ENCODE results near the gene GLI3. TPM values are rescaled to one million over a fixed set of nuclear protein-coding genes. Genes with fewer than 3 reads are reported as not detected.

GLI3 gene
- total and polyA plus RNA-seq, 9 donors = 7.6 to 25.2 (median 15.6) TPM

DNA sequence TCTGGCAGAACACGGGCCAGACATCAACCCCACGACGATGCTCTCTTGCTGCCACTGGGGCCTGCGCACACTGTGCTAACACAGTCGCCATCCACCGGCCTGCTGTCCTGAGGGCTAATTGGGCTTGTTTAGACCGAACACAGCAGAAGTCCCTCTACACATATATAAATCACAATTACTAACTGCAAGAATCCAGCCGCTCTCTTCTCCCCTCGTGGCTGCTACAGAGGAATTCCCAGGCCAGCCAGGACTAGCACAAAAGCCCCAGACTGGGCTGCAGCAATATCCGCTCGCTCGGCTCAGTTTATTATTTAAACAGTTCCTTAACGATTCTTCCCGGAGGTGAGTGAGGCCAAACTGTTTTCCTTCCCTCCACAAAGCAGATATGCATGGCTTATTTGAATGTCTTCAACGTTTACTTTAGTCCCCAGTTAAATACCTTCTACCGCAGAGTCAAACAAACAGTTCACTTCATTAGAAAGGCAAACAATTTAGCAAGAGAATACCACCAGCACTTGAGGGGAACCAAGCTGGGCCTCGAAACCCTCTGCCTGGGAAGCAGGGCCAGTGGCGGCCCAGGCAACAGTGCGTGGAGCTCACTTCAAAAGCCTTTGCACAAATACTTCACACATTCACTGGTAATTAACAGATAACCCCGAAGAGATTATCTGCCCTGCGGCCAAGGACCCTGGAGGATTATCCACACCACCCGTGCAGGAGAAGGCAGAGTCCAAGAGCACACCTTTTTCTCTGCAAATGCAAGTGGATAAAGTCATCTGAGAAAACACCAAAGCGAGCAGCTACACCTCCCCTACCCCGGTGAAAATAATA is 145.3 kb downstream of the GLI3 start:
- Histone ChIP-seq H3K9me3 (replicated peaks; ENCODE audit: control insufficient read depth, low read depth, low read length) (no peaks in the 10 kb centered on the region), H3K36me3 (ENCODE audit: control insufficient read depth, insufficient read depth, low read length) (peaks cover 3% of the 10 kb centered on the region), H3K27me3 (ENCODE audit: control insufficient read depth, insufficient read depth, low read length) (no peaks in the 10 kb centered on the region), H3K4me1 (ENCODE audit: control insufficient read depth, insufficient read depth, low read length) (peaks cover 29% of the 10 kb centered on the region), H3K27ac (ENCODE audit: low read length) (peak overlapping the region; percentile 39), H3K4me3 (ENCODE audit: low read length) (no peak overlapping the region)
- DNase-seq = peak; percentile 78
- WGBS (ENCODE audit: insufficient coverage) = 28% methylated on average over 20 of the region's 24 CpGs

GRCh38 chr7:42090806-42091205 is 146.2 kb downstream of the GLI3 start:
- no peak overlapping the region for H3K4me3 ChIP-seq (ENCODE audit: low read length)
- H3K36me3 ChIP-seq (ENCODE audit: control insufficient read depth, insufficient read depth, low read length) = peaks cover 3% of the 10 kb centered on the region
- H3K27ac ChIP-seq (ENCODE audit: low read length) = no peak overlapping the region
- H3K4me1 ChIP-seq (ENCODE audit: control insufficient read depth, insufficient read depth, low read length) = peaks cover 21% of the 10 kb centered on the region
- WGBS (ENCODE audit: insufficient coverage) = 72% methylated on average over 5 of the region's 5 CpGs
- H3K27me3 ChIP-seq (ENCODE audit: control insufficient read depth, insufficient read depth, low read length) = no peaks in the 10 kb centered on the region
- DNase-seq = no peak
- H3K9me3 ChIP-seq (replicated peaks; ENCODE audit: control insufficient read depth, low read depth, low read length) = no peaks in the 10 kb centered on the region

- H3K4me3 ChIP-seq (ENCODE audit: low read length) = no peak overlapping the region
- H3K36me3 ChIP-seq (ENCODE audit: control insufficient read depth, insufficient read depth, low read length) = peaks cover 2% of the 10 kb centered on the region
- no CpG with 5 or more reads among the region's 2 CpGs for WGBS (ENCODE audit: insufficient coverage)
- H3K27ac ChIP-seq (ENCODE audit: low read length) = no peak overlapping the region
- DNase-seq = no peak
- peaks cover 17% of the 10 kb centered on the region for H3K4me1 ChIP-seq (ENCODE audit: control insufficient read depth, insufficient read depth, low read length)
- no peaks in the 10 kb centered on the region for H3K27me3 ChIP-seq (ENCODE audit: control insufficient read depth, insufficient read depth, low read length)
- H3K9me3 ChIP-seq (replicated peaks; ENCODE audit: control insufficient read depth, low read depth, low read length) = no peaks in the 10 kb centered on the region
These were observed 147.0 kb downstream of the GLI3 start for GRCh38 chr7:42090056-42090455.

GRCh38 chr7:42087616-42088015 is 149.4 kb downstream of the GLI3 start:
- no peaks in the 10 kb centered on the region for H3K9me3 ChIP-seq (replicated peaks; ENCODE audit: control insufficient read depth, low read depth, low read length)
- H3K4me3 ChIP-seq (ENCODE audit: low read length) = no peak overlapping the region
- no peaks in the 10 kb centered on the region for H3K36me3 ChIP-seq (ENCODE audit: control insufficient read depth, insufficient read depth, low read length)
- no peak overlapping the region for H3K27ac ChIP-seq (ENCODE audit: low read length)
- no peaks in the 10 kb centered on the region for H3K27me3 ChIP-seq (ENCODE audit: control insufficient read depth, insufficient read depth, low read length)
- no peak for DNase-seq
- H3K4me1 ChIP-seq (ENCODE audit: control insufficient read depth, insufficient read depth, low read length) = peaks cover 17% of the 10 kb centered on the region
- no CpG with 5 or more reads among the region's 2 CpGs for WGBS (ENCODE audit: insufficient coverage)

- no peaks in the 10 kb centered on the region for H3K36me3 ChIP-seq (ENCODE audit: control insufficient read depth, insufficient read depth, low read length)
- no peak for DNase-seq
- no peak overlapping the region for H3K27ac ChIP-seq (ENCODE audit: low read length)
- H3K4me1 ChIP-seq (ENCODE audit: control insufficient read depth, insufficient read depth, low read length) = peaks cover 9% of the 10 kb centered on the region
- no peaks in the 10 kb centered on the region for H3K27me3 ChIP-seq (ENCODE audit: control insufficient read depth, insufficient read depth, low read length)
- no peaks in the 10 kb centered on the region for H3K9me3 ChIP-seq (replicated peaks; ENCODE audit: control insufficient read depth, low read depth, low read length)
- WGBS (ENCODE audit: insufficient coverage) = 67% methylated on average over 2 of the region's 3 CpGs
- H3K4me3 ChIP-seq (ENCODE audit: low read length) = no peak overlapping the region
These were observed 151.5 kb downstream of the GLI3 start for GRCh38 chr7:42085531-42085930.

GRCh38 chr7:42084263-42084662 is 152.7 kb downstream of the GLI3 start:
- Histone ChIP-seq H3K27ac (ENCODE audit: low read length) (no peak overlapping the region), H3K27me3 (ENCODE audit: control insufficient read depth, insufficient read depth, low read length) (no peaks in the 10 kb centered on the region), H3K9me3 (replicated peaks; ENCODE audit: control insufficient read depth, low read depth, low read length) (no peaks in the 10 kb centered on the region), H3K4me1 (ENCODE audit: control insufficient read depth, insufficient read depth, low read length) (peaks cover 9% of the 10 kb centered on the region), H3K4me3 (ENCODE audit: low read length) (no peak overlapping the region), H3K36me3 (ENCODE audit: control insufficient read depth, insufficient read depth, low read length) (no peaks in the 10 kb centered on the region)
- no peak for DNase-seq
- WGBS (ENCODE audit: insufficient coverage) = 73% methylated on average over 3 of the region's 4 CpGs

DNA sequence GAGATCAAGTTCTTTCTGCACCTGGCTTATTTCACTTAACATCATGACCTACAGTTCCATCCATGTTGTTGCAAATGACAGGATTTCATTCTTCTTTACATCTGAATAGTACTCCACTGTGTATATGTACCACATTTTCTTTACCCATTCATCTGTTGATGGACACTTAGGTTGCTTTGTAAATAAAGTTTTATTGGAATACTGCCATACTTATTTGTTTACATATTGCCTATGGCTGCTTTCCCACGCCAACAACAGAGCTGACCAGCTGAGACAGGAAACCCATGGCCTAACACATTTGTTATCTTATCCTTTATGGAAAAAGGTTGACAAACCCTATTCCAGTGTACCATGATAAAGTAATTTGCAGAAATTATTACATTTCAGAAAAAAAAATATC is 153.7 kb downstream of the GLI3 start:
- Histone ChIP-seq H3K9me3 (replicated peaks; ENCODE audit: control insufficient read depth, low read depth, low read length) (no peaks in the 10 kb centered on the region), H3K4me3 (ENCODE audit: low read length) (no peak overlapping the region), H3K27ac (ENCODE audit: low read length) (no peak overlapping the region), H3K27me3 (ENCODE audit: control insufficient read depth, insufficient read depth, low read length) (no peaks in the 10 kb centered on the region), H3K4me1 (ENCODE audit: control insufficient read depth, insufficient read depth, low read length) (peaks cover 6% of the 10 kb centered on the region), H3K36me3 (ENCODE audit: control insufficient read depth, insufficient read depth, low read length) (no peaks in the 10 kb centered on the region)
- DNase-seq = no peak
- WGBS (ENCODE audit: insufficient coverage) = no CpG with 5 or more reads among the region's 1 CpG

DNA sequence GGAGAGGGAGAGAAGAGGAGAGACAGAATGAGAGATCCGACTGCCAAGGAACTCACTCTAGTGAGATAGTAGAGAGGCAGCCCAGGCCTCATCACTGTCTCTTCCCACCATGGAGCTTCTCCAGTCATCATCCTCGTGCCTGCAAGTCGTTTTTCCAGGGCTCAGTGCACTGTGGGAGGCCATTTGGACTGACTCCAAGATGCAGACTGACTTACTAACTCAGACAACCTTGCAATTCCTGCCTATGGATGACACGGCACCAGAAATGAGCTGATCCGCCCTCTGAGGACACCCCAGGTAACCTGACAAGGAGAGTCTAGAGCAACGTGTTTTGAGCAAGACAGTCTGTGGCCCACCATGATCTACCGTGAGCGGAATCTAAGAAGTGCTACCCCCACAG is 154.9 kb downstream of the GLI3 start:
- Histone ChIP-seq H3K27ac (ENCODE audit: low read length) (no peak overlapping the region), H3K9me3 (replicated peaks; ENCODE audit: control insufficient read depth, low read depth, low read length) (no peaks in the 10 kb centered on the region), H3K4me3 (ENCODE audit: low read length) (no peak overlapping the region), H3K36me3 (ENCODE audit: control insufficient read depth, insufficient read depth, low read length) (no peaks in the 10 kb centered on the region), H3K27me3 (ENCODE audit: control insufficient read depth, insufficient read depth, low read length) (no peaks in the 10 kb centered on the region), H3K4me1 (ENCODE audit: control insufficient read depth, insufficient read depth, low read length) (peaks cover 5% of the 10 kb centered on the region)
- peak; percentile 39 for DNase-seq
- WGBS (ENCODE audit: insufficient coverage) = 43% methylated on average over 5 of the region's 8 CpGs

DNA sequence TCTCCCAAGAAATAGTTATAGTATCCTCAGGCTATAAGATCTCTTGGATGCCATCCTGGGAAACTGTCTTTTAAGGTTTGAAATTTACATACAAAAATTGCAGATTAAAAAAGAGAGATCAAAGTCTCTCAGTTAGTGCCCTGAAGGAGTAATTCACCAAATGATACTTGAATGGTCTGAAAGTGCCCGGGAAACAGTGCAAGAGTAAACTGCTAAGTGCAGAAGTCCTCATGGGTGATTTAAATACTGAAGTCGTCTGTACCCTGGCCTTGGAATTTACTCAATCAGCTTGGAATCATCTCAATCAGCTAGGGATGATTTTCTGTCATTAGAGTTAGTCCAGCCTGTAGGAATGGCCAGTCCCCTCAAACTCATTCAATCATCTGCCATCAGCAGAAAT is 155.3 kb downstream of the GLI3 start:
- WGBS (ENCODE audit: insufficient coverage) = 75% methylated on average over 1 of the region's 2 CpGs
- DNase-seq = no peak
- H3K4me3 ChIP-seq (ENCODE audit: low read length) = no peak overlapping the region
- H3K27ac ChIP-seq (ENCODE audit: low read length) = no peak overlapping the region
- H3K27me3 ChIP-seq (ENCODE audit: control insufficient read depth, insufficient read depth, low read length) = no peaks in the 10 kb centered on the region
- H3K9me3 ChIP-seq (replicated peaks; ENCODE audit: control insufficient read depth, low read depth, low read length) = no peaks in the 10 kb centered on the region
- peaks cover under 1% of the 10 kb centered on the region for H3K36me3 ChIP-seq (ENCODE audit: control insufficient read depth, insufficient read depth, low read length)
- peaks cover 5% of the 10 kb centered on the region for H3K4me1 ChIP-seq (ENCODE audit: control insufficient read depth, insufficient read depth, low read length)

GRCh38 chr7:42080841-42081586 is 156.0 kb downstream of the GLI3 start:
- WGBS (ENCODE audit: insufficient coverage) = 76% methylated on average over 7 of the region's 15 CpGs
- Histone ChIP-seq H3K27me3 (ENCODE audit: control insufficient read depth, insufficient read depth, low read length) (no peaks in the 10 kb centered on the region), H3K9me3 (replicated peaks; ENCODE audit: control insufficient read depth, low read depth, low read length) (no peaks in the 10 kb centered on the region), H3K4me3 (ENCODE audit: low read length) (no peak overlapping the region), H3K4me1 (ENCODE audit: control insufficient read depth, insufficient read depth, low read length) (peaks cover 5% of the 10 kb centered on the region), H3K36me3 (ENCODE audit: control insufficient read depth, insufficient read depth, low read length) (peaks cover 4% of the 10 kb centered on the region), H3K27ac (ENCODE audit: low read length) (no peak overlapping the region)
- no peak for DNase-seq
